SK-N-SH (cell line): ENCODE measurements around the gene TRIM7.

ENCODE experiments used
- CHD2 ChIP-seq: fragments of 150-350 bp; IDR thresholded peaks from 2 replicates; pipeline ENCODE4 v1.6.1; 2018; ENCODE audit warnings: low read length; ENCODE audit not compliant: partially characterized antibody
- CTCF ChIP-seq: fragments of 200-600 bp; sonication (generic); IDR thresholded peaks from 2 replicates; pipeline ENCODE4 v1.6.1; 2017; ENCODE audit warnings: antibody characterized with exemption, mild to moderate bottlenecking, moderate library complexity
- EP300 ChIP-seq, 2 experiments: IDR thresholded peaks; 2 replicates each; pipeline versions ENCODE4 v1.4.0 to v1.6.1; 2012; ENCODE audit warnings: borderline replicate concordance in 1 of 2, low read depth in 1 of 2, low read length in 1 of 2
- EZH2phosphoT487 ChIP-seq: fragments of 200-600 bp; sonication (generic); IDR thresholded peaks from 2 replicates; pipeline ENCODE4 v1.6.1; 2017; ENCODE audit warnings: low read depth, mixed run types, mild to moderate bottlenecking, antibody characterized with exemption, moderate library complexity, borderline replicate concordance
- FOSL2 ChIP-seq: IDR thresholded peaks from 2 replicates; pipeline ENCODE4 v1.4.0; 2012; ENCODE audit warnings: low read depth, mild to moderate bottlenecking, moderate library complexity, borderline replicate concordance
- FOXM1 ChIP-seq: IDR thresholded peaks from 2 replicates; pipeline ENCODE4 v1.4.0; 2012; ENCODE audit warnings: low read depth, mild to moderate bottlenecking
- NRF1 ChIP-seq: IDR thresholded peaks from 2 replicates; pipeline ENCODE4 v1.6.1; 2012; ENCODE audit warnings: low read depth, mild to moderate bottlenecking, low read length
- REST ChIP-seq: IDR thresholded peaks from 2 replicates; pipeline ENCODE4 v1.6.1; 2012; ENCODE audit warnings: mild to moderate bottlenecking, low read depth, low read length, moderate library complexity
- RFX5 ChIP-seq: IDR thresholded peaks from 2 replicates; pipeline ENCODE4 v1.6.1; 2012; ENCODE audit warnings: mild to moderate bottlenecking, improper control_type of control experiment, low read length
- SMC3 ChIP-seq: IDR thresholded peaks from 2 replicates; pipeline ENCODE4 v1.6.1; 2012; ENCODE audit warnings: low read depth, low read length, improper control_type of control experiment
- TAF1 ChIP-seq: IDR thresholded peaks from 2 replicates; pipeline ENCODE4 v1.6.1; 2012; ENCODE audit warnings: low read depth, mild to moderate bottlenecking, low read length, moderate library complexity, borderline replicate concordance
- TEAD4 ChIP-seq: IDR thresholded peaks from 2 replicates; pipeline ENCODE4 v1.4.0; 2012; ENCODE audit warnings: mild to moderate bottlenecking, borderline replicate concordance; ENCODE audit not compliant: insufficient read depth
- USF2 ChIP-seq: fragments of 150-350 bp; IDR thresholded peaks from 2 replicates; pipeline ENCODE4 v1.6.1; 2017; ENCODE audit warnings: antibody characterized with exemption, low read length, low read depth, borderline replicate concordance

DNA sequence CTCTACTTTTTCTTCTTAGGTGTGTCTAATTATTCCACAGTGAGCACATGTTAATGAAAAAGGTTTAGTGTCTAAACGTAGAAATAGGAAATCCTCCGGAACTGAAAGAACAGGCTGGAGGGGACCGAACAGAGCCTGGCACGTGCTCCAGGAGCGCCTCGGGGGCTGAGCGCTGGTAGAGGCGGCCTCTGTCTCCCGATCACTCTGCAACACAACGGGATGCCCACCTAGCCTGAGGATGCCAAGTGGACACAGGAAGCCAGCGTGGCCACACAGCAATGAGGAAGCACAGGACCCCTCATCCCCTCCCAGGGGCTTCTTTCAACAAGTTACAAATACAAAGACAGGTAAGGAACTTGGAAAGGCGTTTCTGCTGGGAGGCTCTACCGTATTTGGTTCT is 19.4 kb downstream of the TRIM7 start:
- no peak for TF ChIP-seq SMC3
- TF ChIP-seq EP300 (IDR thresholded peaks at IDR 0.05; ENCODE audit: borderline replicate concordance in 1 of 2, low read depth in 1 of 2, low read length in 1 of 2): no peak
- no peak for TF ChIP-seq REST
- TF ChIP-seq CTCF: no peak
- TF ChIP-seq TEAD4: no peak
- TF ChIP-seq RFX5: no peak
- TF ChIP-seq NRF1: no peak
- TF ChIP-seq TAF1: no peak
- TF ChIP-seq FOSL2: no peak
- TF ChIP-seq EZH2phosphoT487: no peak
- no peak for TF ChIP-seq FOXM1
- TF ChIP-seq CHD2: no peak
- TF ChIP-seq USF2: no peak
